ENCODE data around the gene SLIT3.
A peak's percentile ranks its signal among the peaks of the same experiment; 100 is the strongest.

The SLIT3 gene

DNA sequence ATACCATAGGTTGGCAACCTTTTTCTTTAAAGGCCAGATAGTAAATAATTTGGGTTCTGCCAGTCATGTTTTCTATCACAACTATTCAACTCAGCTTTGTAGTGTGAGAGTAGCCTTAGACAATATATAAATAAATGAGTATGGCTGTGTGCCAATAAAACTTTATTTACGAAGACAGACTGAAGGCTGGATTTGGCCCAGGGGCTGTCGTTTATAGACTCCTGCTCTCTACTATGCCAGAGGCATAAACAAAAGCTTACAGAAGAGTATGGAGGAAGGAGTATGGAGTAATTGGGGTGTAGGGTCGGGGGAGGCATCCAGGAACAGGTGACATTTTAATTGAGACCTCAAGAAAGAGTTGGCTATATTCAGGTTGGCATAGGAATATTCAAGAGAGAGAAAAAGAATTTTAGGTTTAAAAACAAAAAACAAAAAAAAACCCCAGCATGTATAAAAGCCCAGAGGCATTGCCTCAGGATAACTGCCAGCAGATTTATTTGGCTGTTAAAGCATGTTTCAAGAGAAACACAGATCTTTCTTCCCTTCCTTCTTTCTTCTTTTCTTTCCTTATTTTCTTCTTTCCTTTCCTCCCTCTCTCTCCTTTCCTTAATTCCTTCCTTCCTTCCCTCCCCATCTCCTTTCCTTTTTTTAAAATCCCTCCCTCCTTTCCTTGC lies 39.9 kb downstream of the SLIT3 start:
- no peak for DNase-seq

DNA sequence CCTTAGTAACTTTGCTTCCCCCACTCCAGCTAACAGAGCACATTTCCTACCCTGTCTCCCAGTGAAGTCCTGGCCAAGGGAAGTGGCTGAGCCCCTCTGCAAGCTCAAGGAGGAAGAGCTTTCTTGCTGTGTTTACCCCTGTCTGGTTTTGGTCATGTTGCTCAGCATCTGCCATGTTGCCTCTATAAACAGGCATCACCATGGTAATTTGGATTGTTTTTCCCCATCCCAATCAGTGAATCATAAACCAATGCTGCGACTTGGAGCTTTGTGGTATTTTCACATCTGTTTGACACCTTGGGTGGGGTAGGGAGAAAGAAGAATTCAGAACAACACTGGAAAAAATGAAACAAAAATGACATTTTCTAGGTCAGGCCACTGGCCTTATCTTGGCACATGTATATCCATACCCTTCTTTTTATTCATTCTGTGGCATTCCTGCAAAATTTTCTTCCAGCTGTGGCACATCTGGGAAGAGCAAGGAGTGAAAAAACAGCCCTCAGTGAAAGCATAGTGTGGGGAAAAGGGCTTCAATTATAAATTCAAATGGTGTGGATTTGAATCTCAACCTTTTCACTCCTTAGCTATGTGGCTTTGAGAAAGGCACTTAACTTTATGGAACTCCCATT lies 42.5 kb downstream of the SLIT3 start:
- no peak for DNase-seq

GRCh38 chr5:169256191-169256590 lies 44.7 kb downstream of the SLIT3 start:
- DNase-seq, result no peak

- no peak for DNase-seq
Measured at GRCh38 chr5:169253071-169253470, 47.9 kb downstream of the SLIT3 start.

GRCh38 chr5:169251333-169252084 lies 49.4 kb downstream of the SLIT3 start:
- no peak for DNase-seq

- no peak for DNase-seq
Measured at GRCh38 chr5:169250887-169251286, 50.1 kb downstream of the SLIT3 start.

DNA sequence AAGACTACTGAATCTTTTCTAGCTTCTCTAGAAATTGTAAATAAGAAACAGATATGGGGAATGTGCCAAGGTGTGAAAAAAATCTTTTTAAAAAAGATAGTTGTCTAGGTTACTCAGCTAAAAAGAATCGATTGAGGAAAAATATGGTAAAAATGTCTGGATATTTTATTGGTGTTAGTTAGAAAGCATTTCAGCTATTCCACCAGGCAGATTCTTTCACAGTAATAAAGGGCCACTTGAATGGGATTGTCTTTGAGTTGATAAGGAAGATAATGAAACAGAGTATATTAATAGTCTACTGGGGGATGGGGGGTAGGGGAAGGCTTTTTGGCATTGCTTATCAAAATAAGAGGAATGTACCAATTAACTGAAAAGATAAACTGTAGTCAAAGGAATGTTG lies 51.9 kb downstream of the SLIT3 start:
- DNase-seq, result no peak

- no peak for DNase-seq
Measured at GRCh38 chr5:169248550-169248949, 52.4 kb downstream of the SLIT3 start.

- DNase-seq, result no peak
Measured at GRCh38 chr5:169244812-169245211, 56.1 kb downstream of the SLIT3 start.

GRCh38 chr5:169243651-169244422 lies 57.1 kb downstream of the SLIT3 start:
- no peak for DNase-seq

- no peak for DNase-seq
Measured at GRCh38 chr5:169242849-169243186, 58.1 kb downstream of the SLIT3 start.

DNA sequence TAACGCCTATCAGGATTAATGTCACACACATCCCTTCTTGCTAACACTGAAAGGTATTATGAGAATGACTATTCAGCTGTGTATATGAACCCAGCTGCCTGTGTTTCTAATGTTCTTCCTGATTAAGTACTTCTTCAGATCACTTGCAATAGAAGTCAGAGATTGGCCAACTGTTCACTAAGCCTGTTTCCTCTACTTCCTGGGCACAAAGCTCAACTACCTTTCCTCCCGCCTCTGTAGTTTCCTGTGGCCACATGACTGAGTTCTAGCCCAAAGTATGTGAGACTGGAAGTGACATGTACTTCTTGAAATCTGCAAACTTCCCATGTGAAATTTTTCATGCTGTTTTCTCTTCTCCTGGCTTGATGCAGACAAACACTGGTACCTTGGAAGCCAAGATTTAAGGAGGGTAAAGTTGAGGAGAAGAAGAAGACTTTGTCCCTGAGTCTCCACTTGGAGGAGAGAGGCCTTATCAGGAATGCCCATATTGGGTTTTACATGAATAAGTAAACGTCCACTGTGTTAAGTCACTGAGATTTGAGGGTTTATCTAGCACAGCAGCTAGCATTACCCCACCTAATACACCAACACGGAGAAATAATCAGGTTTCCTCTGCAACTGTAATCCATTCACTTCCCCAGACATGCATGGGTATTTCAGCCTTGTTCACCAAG lies 58.6 kb downstream of the SLIT3 start:
- no peak for DNase-seq

DNA sequence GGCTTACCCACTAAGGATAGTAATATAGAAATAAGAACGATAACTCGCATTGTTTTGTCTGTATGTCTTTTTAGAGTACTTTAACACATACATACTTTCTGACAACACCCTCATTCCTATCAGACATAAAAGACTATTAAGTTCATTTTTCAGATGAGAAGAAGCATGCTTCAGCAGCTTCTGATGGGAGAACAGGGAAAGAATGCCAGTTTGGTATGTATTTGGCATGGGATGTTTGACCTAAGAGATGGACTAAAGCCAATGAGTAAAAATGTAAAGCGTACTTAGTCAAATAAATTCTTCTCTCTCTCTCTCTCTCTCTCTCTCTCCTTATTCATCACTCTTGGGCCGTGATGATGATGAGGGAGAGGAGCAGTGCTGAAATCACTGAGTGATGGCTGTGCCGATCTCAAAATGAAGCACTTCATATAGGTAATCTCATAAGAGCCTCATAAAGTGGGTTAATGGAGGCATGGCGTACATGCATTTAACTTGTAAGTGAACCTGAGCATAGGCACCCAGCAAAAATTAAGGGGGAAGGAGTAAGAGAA lies 71.5 kb downstream of the SLIT3 start:
- no peak for DNase-seq

DNA sequence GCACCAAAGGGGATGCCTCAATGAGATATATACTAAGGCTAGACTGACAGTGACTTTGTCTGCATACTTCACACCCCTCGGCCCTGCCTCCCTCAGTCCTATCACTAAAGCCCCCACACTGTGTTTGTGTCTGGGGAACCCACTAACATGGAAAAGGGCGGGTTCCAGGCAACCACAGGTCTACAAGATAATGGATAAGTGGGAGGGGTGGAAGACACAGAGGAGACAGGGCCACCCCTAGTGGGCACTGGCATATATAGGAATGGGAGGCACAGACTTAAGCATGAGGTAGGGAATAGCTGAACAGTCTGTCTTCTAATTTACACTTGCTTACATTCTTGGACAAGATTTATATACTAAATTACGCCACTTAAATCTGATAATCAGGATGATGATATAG lies 74.0 kb downstream of the SLIT3 start:
- no peak for DNase-seq

DNA sequence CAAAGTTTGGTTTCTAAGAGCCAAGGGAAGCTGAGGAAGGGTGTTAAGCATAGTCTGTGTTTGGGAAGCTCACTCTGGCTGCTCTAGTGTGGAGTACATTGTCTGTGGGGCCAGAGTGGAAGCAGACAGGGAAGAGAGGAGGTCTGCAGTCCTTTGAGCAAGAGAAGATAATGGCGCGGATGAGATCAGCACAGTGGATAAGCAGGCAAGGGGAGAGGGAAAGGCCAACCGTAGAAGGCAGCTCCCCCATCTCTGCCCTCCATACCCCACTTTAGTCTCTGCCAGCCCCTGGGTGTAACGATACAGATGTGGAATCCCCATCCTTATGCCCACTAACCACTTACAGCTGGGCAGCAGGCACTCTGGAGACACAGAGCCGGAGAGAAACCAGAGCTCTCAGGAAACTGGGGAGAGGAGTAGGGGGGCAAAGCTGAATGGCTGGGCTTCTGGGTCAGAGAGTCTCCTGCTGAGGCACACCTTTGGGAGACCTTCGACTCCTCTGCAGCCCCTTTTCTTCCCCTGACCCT lies 75.0 kb downstream of the SLIT3 start:
- no peak for DNase-seq

GRCh38 chr5:169223595-169223953 lies 77.4 kb downstream of the SLIT3 start:
- no peak for DNase-seq

- DNase-seq, result no peak
Measured at GRCh38 chr5:169222934-169223594, 77.9 kb downstream of the SLIT3 start.

GRCh38 chr5:169221519-169221918 lies 79.4 kb downstream of the SLIT3 start:
- no peak for DNase-seq

DNA sequence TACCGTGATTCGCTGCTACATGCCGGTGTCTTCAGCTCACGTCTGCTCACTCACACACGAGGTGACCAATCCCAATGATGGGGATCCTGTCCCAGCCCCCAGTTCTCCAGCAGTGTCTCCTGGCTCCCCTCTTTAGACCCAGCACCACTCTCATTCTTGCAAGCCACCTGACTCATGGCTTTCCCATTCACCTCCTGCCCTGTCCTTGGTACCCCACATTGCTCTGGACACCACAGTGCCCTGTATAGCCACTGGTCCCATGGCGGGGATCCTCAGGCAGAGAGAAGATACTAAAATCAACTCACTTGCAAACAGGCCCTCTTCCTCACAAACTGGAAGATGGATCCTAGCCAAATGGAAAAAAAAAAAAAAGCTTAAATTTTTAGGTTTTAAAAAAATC lies 81.0 kb downstream of the SLIT3 start:
- no peak for DNase-seq

DNA sequence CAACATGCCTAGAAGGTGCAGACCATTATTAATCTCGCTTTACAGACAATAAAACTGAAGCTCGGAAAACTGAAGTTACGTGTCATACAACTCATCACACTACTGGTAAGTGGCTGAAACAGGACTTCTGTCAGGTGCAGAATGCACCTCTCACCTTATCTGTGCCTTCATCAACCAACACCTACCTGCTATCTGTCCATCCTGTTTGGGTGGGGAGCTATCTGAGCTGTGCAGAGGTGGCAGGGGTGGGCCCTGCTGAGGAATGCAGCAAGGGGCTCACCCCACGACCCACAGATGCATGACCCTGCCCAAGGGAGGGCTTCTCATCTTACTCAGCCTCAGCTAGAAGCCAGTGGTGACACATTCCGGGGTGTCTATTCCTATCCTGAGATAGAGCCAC lies 81.6 kb downstream of the SLIT3 start:
- no peak for DNase-seq

DNA sequence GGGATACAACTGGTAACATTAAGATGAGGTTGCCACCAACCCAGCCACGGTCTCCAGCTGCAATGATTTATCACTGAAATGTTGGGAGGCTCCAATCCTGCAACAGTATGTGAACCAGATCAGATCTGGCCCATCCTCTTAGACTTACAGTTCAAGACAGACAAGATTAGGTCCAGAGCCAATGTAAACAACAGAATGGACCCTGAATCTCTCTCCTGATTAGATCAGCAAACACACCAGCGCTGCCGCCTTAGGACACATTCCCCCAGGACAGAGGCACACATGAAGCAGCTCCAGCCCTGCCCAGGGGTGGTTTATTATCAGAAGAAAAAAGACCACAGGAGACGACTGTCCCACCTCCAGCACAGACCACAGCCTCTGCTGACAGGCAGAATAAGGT lies 82.1 kb downstream of the SLIT3 start:
- peak; percentile 5 for DNase-seq

GRCh38 chr5:169218176-169218575 lies 82.8 kb downstream of the SLIT3 start:
- DNase-seq, result no peak

All from T1000 (cell line).